ENCODE measurements around the gene NCOA5.

Gene NCOA5

GRCh38 chr20:46013322-46013828 is 76.4 kb downstream of the NCOA5 start:
- in situ Hi-C loops (cut with MboI; ENCODE audit: low pct_unique_long_range_greater_than_20kb, low sequenced_read_pairs, unreplicated experiment): no loop called here
- TF ChIP-seq CTCF (IDR thresholded peaks at IDR 0.05; ENCODE audit: extremely low read depth, insufficient read depth, missing control alignments): no peak
- no peak for DNase-seq (ENCODE audit: low spot score)

GRCh38 chr20:46012921-46013320 is 76.8 kb downstream of the NCOA5 start:
- DNase-seq (ENCODE audit: low spot score): no peak
- in situ Hi-C loops (cut with MboI; ENCODE audit: low pct_unique_long_range_greater_than_20kb, low sequenced_read_pairs, unreplicated experiment): no loop called here
- no peak for TF ChIP-seq CTCF (IDR thresholded peaks at IDR 0.05; ENCODE audit: extremely low read depth, insufficient read depth, missing control alignments)

GRCh38 chr20:46011631-46012482 is 77.9 kb downstream of the NCOA5 start:
- peak; percentile 42 for TF ChIP-seq CTCF (IDR thresholded peaks at IDR 0.05; ENCODE audit: extremely low read depth, insufficient read depth, missing control alignments)
- in situ Hi-C loops (cut with MboI; ENCODE audit: low pct_unique_long_range_greater_than_20kb, low sequenced_read_pairs, unreplicated experiment): no loop called here
- no peak for DNase-seq (ENCODE audit: low spot score)
